B cell (primary cell): ENCODE results near the gene GAL3ST2. TPM values are rescaled to one million over a fixed set of nuclear protein-coding genes. Genes with fewer than 3 reads are reported as not detected.

ENCODE experiments used
- ATAC-seq: fragments of 200-7000 bp; cut with Tn5 transposase; one replicate; pipeline ENCODE4 v1.10.0; 2021; ENCODE audit warnings: low read depth, mild to moderate bottlenecking, moderate number of reproducible peaks, moderate library complexity
- CTCF ChIA-PET: fragments of 350-600 bp; sonication (Branson Sonifier 250); formaldehyde crosslinking; loops from one replicate; lab custom pipeline; 2021; ENCODE audit warnings: antibody characterized with exemption, inconsistent platforms; lab: Charles Lee
- POLR2A ChIA-PET: fragments of 350-600 bp; sonication (Branson Sonifier 250); formaldehyde crosslinking; loops from one replicate; lab custom pipeline; 2021; ENCODE audit warnings: antibody characterized with exemption; lab: Charles Lee
- DNase-seq: peaks from one replicate; pipeline ENCODE4 v3.0.0; 2013
- H2AFZ ChIP-seq: 2 replicates; pipeline ENCODE4 v1.6.1; 2012; ENCODE audit warnings: mild to moderate bottlenecking, low read depth, low read length; ENCODE audit not compliant: insufficient read depth, poor library complexity, severe bottlenecking
- H3K27ac ChIP-seq, 2 donors: 1 replicate in 1 of 2; 2 replicates in 1 of 2; pipeline ENCODE4 v1.5.1; 2012 to 2013; ENCODE audit warnings: low read length in 2 of 2, mild to moderate bottlenecking in 2 of 2, moderate library complexity in 1 of 2
- H3K27me3 ChIP-seq, 4 experiments: fragments of 200-600 bp in 1 of 4; sonication (generic) in 1 of 4; replicated peaks in 1 of 4; 1 replicate in 2 of 4; 2 replicates in 2 of 4; pipeline versions ENCODE4 v1.6.1 to v1.7.0; 2013 to 2016; ENCODE audit warnings: low read length in 3 of 4, mild to moderate bottlenecking in 2 of 4, mixed read lengths in 1 of 4, moderate library complexity in 1 of 4; ENCODE audit not compliant: insufficient read depth in 4 of 4, control insufficient read depth in 3 of 4; ENCODE audit errors: control extremely low read depth in 1 of 4
- H3K36me3 ChIP-seq, 2 experiments: replicated peaks in 1 of 2; 1 replicate in 1 of 2; 2 replicates in 1 of 2; pipeline versions ENCODE4 v1.6.1 to v1.7.1; 2013; ENCODE audit warnings: low read length in 1 of 2; ENCODE audit not compliant: insufficient read depth in 2 of 2, control insufficient read depth in 1 of 2; ENCODE audit errors: control extremely low read depth in 1 of 2, extremely low read depth in 1 of 2
- H3K4me1 ChIP-seq, 2 donors: fragments of 200-600 bp in 1 of 2; sonication (generic) in 1 of 2; 1 replicate in 1 of 2; 2 replicates in 1 of 2; pipeline versions ENCODE4 v1.5.1 to v1.6.1; 2013 to 2017; ENCODE audit warnings: low read length in 2 of 2; ENCODE audit not compliant: control insufficient read depth in 2 of 2, insufficient read depth in 2 of 2
- H3K4me2 ChIP-seq: replicated peaks from 2 replicates; pipeline ENCODE3; 2012; ENCODE audit warnings: mild to moderate bottlenecking, low read depth, low read length; ENCODE audit not compliant: poor library complexity, severe bottlenecking
- H3K4me3 ChIP-seq, 5 experiments: fragments of 200-600 bp in 1 of 5; sonication (generic) in 1 of 5; 1 replicate in 3 of 5; 2 replicates in 2 of 5; pipeline versions ENCODE4 v1.5.1 to v1.7.0; 2011 to 2016; ENCODE audit warnings: low read length in 4 of 5, mild to moderate bottlenecking in 4 of 5, low read depth in 2 of 5, control low read depth in 1 of 5, moderate library complexity in 1 of 5; ENCODE audit not compliant: insufficient read depth in 1 of 5; ENCODE audit errors: control extremely low read depth in 1 of 5, extremely low read depth in 1 of 5
- H3K79me2 ChIP-seq: fragments of 200-600 bp; sonication (generic); one replicate; pipeline ENCODE4 v1.6.0; 2016; ENCODE audit warnings: low read length; ENCODE audit not compliant: control insufficient read depth, insufficient read depth
- H3K9ac ChIP-seq: fragments of 200-600 bp; sonication (generic); 2 replicates; pipeline ENCODE4 v1.6.1; 2017; ENCODE audit warnings: mild to moderate bottlenecking, low read length, moderate library complexity
- H3K9me3 ChIP-seq, 3 donors: one replicate each; pipeline versions ENCODE4 v1.6.1 to v1.7.1; 2013; ENCODE audit warnings: low read length in 2 of 3; ENCODE audit not compliant: control insufficient read depth in 2 of 3, insufficient read depth in 1 of 3; ENCODE audit errors: control extremely low read depth in 1 of 3
- H4K20me1 ChIP-seq: 2 replicates; pipeline ENCODE4 v1.6.0; 2012; ENCODE audit warnings: mild to moderate bottlenecking, low read length; ENCODE audit not compliant: insufficient read depth, control insufficient read depth, poor library complexity, severe bottlenecking
- H3K27ac Mint-ChIP-seq: one replicate; pipeline ENCODE4 v1.8.0; 2021; ENCODE audit warnings: mixed read lengths
- H3K27me3 Mint-ChIP-seq: one replicate; pipeline ENCODE4 v1.8.0; 2021; ENCODE audit warnings: mixed read lengths
- H3K4me1 Mint-ChIP-seq: one replicate; pipeline ENCODE4 v1.8.0; 2021; ENCODE audit warnings: mixed read lengths
- H3K4me3 Mint-ChIP-seq: one replicate; pipeline ENCODE4 v1.8.0; 2021; ENCODE audit warnings: mixed read lengths
- H3K9me3 Mint-ChIP-seq: one replicate; pipeline ENCODE4 v1.8.0; 2022; ENCODE audit warnings: mixed read lengths; ENCODE audit not compliant: insufficient read depth
- CTCF ChIP-seq: fragments of 200-600 bp; IDR thresholded peaks from one replicate; pipeline ENCODE4 v1.8.0; 2022; ENCODE audit warnings: antibody characterized with exemption, mild to moderate bottlenecking
- EZH2 ChIP-seq: IDR thresholded peaks from 2 replicates; pipeline ENCODE4 v1.6.1; 2012; ENCODE audit warnings: borderline replicate concordance, low read depth, mild to moderate bottlenecking, moderate library complexity, low read length; ENCODE audit not compliant: insufficient read depth, poor library complexity, severe bottlenecking
- WGBS: methylation state at CpG from one replicate; pipeline ENCODE4 v1.1.5; 2013; ENCODE audit warnings: missing lambda C conversion rate; ENCODE audit not compliant: insufficient coverage; 5-methylcytosine and 5-hydroxymethylcytosine counted together
- intact Hi-C: fragments of 100-400 bp; cut with micrococcal nuclease; formaldehyde crosslinking; loops from one replicate; pipeline ENCODE4 v1.10.0; 2022
- polyA plus RNA-seq: library from polyadenylated mRNA; depleted of rRNA; stranded (reverse); fragments of >200 nt; gene quantifications from 2 replicates; pipeline ENCODE4 v1.2.3, GENCODE V29; 2012
- total RNA-seq, 2 donors: library from RNA; stranded (reverse); fragments of 120-200 nt in 1 of 2; gene quantifications; 1 replicate in 1 of 2; 2 replicates in 1 of 2; pipeline versions ENCODE4 v1.2.3 to v1.2.4, GENCODE V29; 2013 to 2022

The GAL3ST2 gene
- total and polyA plus RNA-seq, 2 donors (not counting 1 experiment from before 2014, with no cell fraction given) = 0.10 TPM; not detected in 1

GRCh38 chr2:241767464-241768250 lies 9.0 kb upstream of the GAL3ST2 start:
- Histone ChIP-seq H3K4me3 (no peak overlapping the region), H3K27ac (no peak overlapping the region), H3K79me2 (no peaks in the 10 kb centered on the region), H3K9ac (no peak overlapping the region), H3K4me2 (no peak overlapping the region), H2AFZ (no peak overlapping the region), H3K27me3 (no peaks in the 10 kb centered on the region), H3K36me3 (no peaks in the 10 kb centered on the region), H3K4me1 (peaks cover 0 to 10% of the 10 kb centered on the region in 2 donors), H3K9me3 (no peaks in the 10 kb centered on the region), H4K20me1 (no peaks in the 10 kb centered on the region)
- H3K4me1 Mint-ChIP-seq = peaks cover 8% of the 10 kb centered on the region
- intact Hi-C loops = no loop called here
- WGBS = 93% methylated on average over 36 of the region's 37 CpGs
- CTCF ChIA-PET = no interaction called here
- no peak for DNase-seq
- H3K4me3 Mint-ChIP-seq = no peak overlapping the region
- no peak overlapping the region for H3K27ac Mint-ChIP-seq
- no peaks in the 10 kb centered on the region for H3K9me3 Mint-ChIP-seq
- POLR2A ChIA-PET = no interaction called here
- H3K27me3 Mint-ChIP-seq = no peaks in the 10 kb centered on the region
- no peak for ATAC-seq
- TF ChIP-seq CTCF (no peak), EZH2 (no peak)

- H3K9me3 Mint-ChIP-seq = no peaks in the 10 kb centered on the region
- no peak for TF ChIP-seq CTCF
- TF ChIP-seq EZH2 = no peak
- no peak overlapping the region for H3K27ac ChIP-seq
- no peaks in the 10 kb centered on the region for H3K27me3 ChIP-seq
- H3K4me1 ChIP-seq = peaks cover 0 to 15% of the 10 kb centered on the region in 2 donors
- no peak overlapping the region for H3K27ac Mint-ChIP-seq
- DNase-seq (no peak), ATAC-seq (no peak)
- CTCF ChIA-PET = no interaction called here
- H3K27me3 Mint-ChIP-seq = no peaks in the 10 kb centered on the region
- H3K36me3 ChIP-seq = no peaks in the 10 kb centered on the region
- no peak overlapping the region for H3K4me2 ChIP-seq
- no peak overlapping the region for H3K4me3 ChIP-seq
- H4K20me1 ChIP-seq = no peaks in the 10 kb centered on the region
- H3K4me3 Mint-ChIP-seq = no peak overlapping the region
- no peak overlapping the region for H2AFZ ChIP-seq
- POLR2A ChIA-PET = no interaction called here
- intact Hi-C loops = no loop called here
- no peak overlapping the region for H3K9ac ChIP-seq
- no peaks in the 10 kb centered on the region for H3K79me2 ChIP-seq
- H3K4me1 Mint-ChIP-seq = peaks cover 9% of the 10 kb centered on the region
- 90% methylated on average over 29 of the region's 29 CpGs for WGBS
- no peaks in the 10 kb centered on the region for H3K9me3 ChIP-seq
These were observed 8.3 kb upstream of the GAL3ST2 start for GRCh38 chr2:241768251-241768711.
